8988T (cell line): ENCODE measurements around the gene NACA2.
"Not testable (repeated sequence)": the region's sequence is repeated elsewhere in the genome, so short reads cannot be mapped to it uniquely, and the experiment has no call there.

ENCODE experiments used
- DNase-seq: peaks from one replicate; pipeline ENCODE4 v3.0.0; 2011

The NACA2 gene

GRCh38 chr17:61575352-61575975, 15.6 kb downstream of the NACA2 start:
- no peak for DNase-seq

DNA sequence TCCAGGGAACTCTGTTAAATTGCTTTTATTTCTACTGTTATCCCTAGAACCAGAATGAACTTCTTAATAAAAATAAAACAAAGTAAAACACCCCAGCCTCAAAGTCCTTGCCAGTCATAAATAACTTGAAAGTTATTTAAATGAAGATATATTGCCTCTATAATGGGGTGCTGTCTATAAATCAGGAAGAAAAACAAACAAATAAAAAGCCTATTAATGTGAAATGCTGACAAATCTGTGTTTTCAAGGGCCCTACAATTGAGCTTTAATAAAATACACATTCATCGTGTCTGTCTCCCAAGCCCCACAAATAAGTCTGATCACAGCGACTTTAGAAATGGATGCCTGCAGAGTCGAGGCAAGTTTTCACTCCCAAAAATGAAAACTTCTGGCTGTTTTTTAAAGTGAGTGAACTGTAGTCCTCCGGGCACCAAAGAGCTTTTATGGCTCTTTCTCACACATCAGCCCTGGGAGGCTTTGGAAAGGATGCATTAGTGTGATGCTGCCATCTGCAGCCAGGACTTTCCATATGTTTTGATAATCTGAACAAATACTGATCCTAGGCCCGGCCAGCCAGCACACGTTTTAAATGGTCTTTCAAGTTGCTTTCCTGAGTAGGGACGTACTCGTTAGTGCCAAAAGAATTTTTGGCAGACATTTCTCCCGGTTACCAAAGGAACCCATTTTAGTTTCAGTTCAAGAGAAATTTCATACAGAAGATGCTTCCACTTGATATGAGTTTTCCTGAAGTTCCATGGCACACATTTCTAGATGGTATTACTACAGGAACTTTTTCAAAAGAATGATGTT, 16.3 kb downstream of the NACA2 start:
- DNase-seq = no peak

DNA sequence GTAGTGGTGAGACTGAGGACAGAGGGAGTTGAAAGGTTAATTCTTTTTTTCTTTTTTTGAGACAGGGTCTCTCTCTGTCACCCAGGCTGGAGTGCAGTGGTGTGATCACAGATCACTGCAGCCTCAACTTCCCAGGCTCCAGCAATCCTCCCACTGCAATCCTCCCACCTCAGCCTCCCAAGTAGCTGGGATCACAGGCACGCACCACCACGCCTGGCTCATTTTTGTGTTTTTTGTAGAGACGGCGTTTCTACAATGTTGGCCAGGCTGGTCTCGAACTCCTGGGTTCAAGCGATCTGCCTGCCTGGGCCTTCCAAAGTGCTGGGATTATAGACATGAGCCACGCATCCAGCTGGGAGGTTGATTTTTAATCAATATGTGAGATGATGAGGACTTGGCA, 18.5 kb downstream of the NACA2 start:
- not testable (repeated sequence) for DNase-seq

- no peak for DNase-seq
These were observed 19.4 kb downstream of the NACA2 start for GRCh38 chr17:61571624-61572023.

DNA sequence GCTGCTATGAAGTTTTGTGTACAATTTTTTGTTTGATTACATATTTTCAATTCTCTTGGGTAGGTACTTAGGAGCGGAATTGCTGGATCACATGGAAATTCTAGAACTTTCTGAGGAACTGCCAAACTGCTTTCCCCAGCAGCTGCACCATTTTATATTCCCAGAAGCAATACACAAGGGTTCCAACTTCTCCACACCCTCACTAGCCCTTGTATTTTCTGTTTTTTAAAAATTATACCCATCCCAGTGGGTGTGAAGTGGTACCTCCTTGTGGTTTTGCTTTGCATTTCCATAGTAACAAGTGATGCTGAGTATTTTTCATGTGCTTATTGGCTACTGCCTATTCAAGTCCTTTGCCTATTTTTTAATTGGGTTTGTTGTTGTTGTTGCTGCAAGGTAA, 20.9 kb downstream of the NACA2 start:
- DNase-seq = no peak

- DNase-seq = not testable (repeated sequence)
These were observed 21.5 kb downstream of the NACA2 start for GRCh38 chr17:61569525-61569924.

DNA sequence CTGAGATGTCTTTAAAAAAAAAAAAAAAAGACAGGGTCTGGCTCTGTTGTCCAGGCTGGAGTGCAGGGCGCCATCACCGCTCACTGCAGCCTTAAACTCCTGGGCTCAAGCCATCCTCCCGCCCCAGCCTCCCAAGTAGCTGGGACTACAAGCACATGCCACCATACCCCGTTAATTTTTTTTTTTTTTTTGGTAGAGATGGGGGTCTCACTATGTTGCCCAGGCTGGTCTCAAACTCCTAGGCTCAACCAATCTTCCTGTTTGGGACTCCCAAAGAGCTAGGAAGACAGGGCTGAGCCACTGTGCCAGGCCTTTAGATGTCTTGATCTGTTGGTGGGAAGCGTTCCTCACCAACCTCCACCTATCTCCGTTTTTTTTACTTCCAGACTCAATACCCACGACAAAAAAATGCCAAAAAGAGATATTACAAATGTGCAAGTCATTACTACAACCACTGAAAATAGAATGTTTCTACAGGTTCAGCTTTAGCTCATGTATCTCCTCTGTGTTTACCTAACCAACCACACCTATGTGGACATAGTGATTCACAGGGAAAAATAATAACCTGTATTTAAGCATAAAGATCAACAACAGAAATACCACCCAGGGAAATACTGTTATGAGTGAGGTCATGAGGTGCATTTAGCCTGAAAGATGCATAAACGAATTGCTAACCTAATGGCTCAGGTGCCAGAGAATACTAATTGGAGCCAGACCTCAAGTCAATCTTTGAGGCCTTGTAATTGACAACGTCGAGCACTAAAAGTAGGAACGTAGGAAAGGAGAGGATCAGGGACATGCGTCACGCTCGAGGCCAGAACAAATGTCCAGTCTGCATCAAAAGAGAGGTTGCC, 22.6 kb downstream of the NACA2 start:
- DNase-seq = no peak

DNA sequence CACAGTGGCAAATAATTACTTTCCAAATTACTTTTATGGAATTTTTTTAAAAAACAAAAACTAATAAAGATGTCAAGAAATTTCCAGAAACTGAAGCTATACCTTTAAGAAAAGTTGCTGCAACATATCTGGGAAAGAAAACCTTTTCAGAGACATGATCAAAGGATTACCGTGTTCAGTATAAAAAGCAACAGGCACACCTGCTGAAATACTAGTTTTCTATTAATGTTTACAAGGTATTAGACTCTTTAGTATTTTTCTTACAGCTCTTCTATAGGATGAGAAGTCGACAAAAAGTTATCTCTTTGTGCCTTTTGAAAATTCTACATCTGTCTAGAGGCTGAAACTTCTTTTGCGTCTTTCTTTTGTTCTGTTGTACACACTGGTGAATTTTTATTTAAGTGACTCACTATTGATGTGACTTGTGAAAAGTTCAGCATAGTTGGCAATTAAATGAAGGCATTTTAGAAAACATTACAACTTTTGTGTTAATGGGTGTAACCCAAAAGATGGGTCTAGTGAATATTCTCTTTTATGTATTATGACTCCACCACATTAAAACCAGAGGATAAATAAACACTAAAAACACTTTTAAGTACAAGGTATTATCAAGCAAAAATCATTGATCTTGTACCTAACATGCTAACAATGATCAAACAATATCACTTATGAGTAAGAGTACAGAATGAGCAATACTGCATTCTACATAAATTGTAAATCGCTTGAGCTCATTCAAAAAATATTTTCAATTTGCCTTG, 23.8 kb downstream of the NACA2 start:
- DNase-seq = no peak

- DNase-seq = not testable (repeated sequence)
These were observed 24.6 kb downstream of the NACA2 start for GRCh38 chr17:61566448-61566847.

DNA sequence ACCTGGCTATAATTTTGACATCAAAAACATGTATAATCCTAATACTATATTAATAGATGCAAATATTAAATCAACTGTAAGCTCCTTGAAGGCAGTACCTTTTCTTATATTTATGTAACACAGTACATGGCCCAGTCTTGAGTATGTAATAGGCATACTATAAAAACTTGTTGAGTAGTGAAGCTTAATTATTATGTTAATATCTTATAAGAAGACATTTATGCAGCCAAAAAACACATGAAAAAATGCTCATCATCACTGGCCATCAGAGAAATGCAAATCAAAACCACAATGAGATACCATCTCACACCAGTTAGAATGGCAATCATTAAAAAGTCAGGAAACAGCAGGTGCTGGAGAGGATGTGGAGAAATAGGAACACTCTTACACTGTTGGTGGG, 25.2 kb downstream of the NACA2 start:
- DNase-seq = not testable (repeated sequence)

DNA sequence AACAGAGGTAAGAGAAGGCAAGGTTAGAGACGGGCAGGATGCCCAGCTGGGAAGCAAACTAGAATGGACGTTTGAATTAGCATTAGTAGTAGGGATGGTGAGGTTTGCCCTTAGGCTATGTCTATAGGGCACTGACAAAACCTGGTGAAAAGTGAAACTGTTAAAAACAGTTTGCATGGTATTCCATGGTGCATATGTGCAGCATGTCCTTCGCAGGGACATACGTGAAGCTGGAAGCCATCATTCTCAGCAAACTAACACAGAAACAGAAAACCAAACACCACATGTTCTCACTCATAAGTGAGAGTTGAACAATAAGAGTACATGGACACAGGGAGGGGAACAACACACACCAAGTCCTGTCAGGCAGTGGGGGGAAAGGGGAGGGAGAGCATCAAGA, 25.8 kb downstream of the NACA2 start:
- no peak for DNase-seq

DNA sequence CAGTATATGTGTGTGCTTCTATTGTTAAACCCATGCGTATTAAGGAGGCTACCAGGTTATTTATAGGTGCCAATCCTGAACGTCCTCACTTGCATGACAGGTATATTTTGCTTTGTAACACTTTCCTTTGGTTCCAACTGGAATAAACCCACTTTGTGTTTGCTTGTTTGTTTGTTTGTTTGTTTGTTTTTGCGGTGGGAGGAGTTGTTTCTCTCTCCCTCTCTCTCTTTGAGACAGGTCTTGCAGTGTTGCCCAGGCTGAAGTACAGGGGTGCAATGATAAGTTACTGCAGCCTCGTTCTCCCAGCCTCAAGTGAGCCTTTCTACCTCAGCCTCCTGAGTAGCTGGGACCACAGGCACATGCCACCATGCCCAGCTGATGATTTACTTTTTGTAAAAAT, 28.7 kb downstream of the NACA2 start:
- no peak for DNase-seq

DNA sequence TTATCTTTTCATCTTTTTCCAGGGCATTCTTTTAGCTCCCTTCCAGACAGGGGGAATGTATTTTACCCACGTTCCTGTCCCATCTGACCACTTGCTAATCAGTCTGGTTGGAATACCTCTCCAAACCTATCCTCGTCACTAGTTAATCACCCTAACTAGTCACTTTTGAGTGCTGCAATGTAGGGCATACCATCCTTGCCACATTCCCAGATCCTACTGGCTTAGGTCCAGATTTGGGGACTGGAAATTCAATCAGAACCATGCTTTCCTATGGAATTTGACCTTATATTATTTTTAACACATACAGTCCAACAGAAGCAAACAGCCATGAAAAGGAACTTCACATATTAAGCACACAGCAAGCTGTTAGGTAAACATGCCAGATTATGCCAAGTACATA, 29.7 kb downstream of the NACA2 start:
- DNase-seq = no peak

DNA sequence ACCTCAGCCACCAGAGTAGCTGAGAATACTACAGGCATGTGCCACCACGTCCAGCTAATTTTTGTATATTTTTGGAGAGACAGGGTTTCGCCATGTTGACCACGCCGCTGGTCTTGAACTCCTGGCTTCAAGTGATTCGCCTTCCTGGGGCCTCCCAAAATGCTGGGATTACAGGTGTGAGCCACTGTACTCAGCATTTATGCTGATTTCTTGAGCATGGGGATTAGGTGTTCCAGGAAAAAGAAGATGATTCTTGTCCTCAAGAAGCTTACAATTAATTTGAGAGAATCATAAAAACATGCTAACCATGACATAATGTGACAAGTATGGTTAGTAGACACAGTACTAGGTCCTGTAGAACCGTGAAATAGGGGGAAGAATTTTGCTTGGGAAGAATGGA, 30.9 kb downstream of the NACA2 start:
- no peak for DNase-seq

DNA sequence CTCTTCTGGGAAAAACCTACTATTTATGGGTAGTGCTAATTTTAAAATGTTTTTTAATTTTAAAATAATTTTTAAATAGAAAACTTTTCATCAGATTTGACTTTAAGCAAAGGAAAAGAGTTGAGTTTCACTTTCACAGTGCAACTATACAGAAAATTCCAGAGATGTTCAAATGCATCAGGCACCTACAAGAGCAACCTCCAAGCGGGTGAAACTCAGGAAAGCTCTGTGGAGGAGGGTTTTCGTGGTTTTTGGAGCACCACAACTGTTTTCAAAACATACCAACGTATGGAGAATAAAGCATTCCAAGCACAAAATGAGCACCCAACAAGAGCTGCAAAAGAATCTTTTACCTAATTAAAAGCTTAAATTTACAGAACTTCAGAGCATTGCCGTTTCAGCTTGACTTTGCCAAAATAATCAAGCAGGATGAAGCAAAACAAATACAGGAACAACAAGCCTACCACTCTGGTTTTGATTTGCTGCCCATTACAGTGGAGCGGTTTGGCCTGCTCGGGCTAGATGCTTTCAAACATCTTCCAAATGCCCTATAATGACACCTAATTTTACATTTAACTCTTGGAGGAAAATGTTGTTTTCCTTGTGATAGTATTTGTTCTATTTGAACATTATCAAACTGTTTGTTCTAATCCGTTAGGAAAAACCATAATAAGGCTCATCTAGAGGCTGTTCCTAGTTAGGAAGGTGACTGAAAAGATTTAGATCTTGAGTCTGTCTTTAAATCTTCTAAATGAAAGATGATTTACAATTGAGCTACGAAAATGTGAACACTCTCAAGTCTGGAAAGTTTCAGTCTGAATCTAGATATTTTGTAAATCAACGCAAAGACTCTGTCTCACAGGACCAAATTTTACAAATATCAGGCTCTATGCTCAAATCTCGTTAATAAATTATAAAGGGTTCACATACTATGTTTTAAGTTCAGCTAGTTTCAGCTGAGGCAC, 34.5 kb downstream of the NACA2 start:
- no peak for DNase-seq

GRCh38 chr17:61555127-61555566, 35.9 kb downstream of the NACA2 start:
- no peak for DNase-seq

- DNase-seq = no peak
These were observed 36.8 kb downstream of the NACA2 start for GRCh38 chr17:61554209-61554608.

DNA sequence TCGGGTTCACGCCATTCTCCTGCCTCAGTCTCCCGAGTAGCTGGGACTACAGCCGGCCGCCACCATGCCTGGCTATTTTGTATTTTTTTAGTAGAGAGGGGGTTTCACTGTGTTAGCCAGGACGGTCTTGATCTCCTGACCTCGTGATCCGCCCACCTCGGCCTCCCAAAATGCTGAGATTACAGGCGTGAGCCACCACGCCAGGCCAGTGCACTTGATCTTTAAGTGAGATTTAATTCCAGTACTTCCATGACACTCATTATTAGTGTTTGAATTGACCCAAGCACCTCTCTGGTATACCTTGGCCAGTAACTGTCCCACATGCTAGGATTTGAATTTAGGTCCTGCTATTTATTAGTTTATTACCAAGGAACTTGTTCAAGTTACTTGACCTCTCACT, 38.5 kb downstream of the NACA2 start:
- DNase-seq = not testable (repeated sequence)

- DNase-seq = peak; percentile 18
These were observed 39.7 kb downstream of the NACA2 start for GRCh38 chr17:61551255-61551742.

GRCh38 chr17:61547113-61547512, 43.9 kb downstream of the NACA2 start:
- no peak for DNase-seq

- no peak for DNase-seq
These were observed 45.6 kb downstream of the NACA2 start for GRCh38 chr17:61545335-61545938.
